Smooth muscle cell (in vitro differentiated cells): ENCODE measurements around the gene CD68. TPM values are rescaled to one million over a fixed set of nuclear protein-coding genes. Genes with fewer than 3 reads are reported as not detected.
A peak's percentile ranks its signal among the peaks of the same experiment; 100 is the strongest.

Experiments used
- DNase-seq: peaks from one replicate; lab custom pipeline; 2025; ENCODE audit not compliant: unreplicated experiment; lab: John Stamatoyannopoulos, UW
- H2AFZ ChIP-seq: fragments of 200-600 bp; sonication (generic); 2 replicates; pipeline ENCODE4 v1.6.0; 2016; ENCODE audit warnings: antibody characterized with exemption, low read depth, mild to moderate bottlenecking
- H3F3A ChIP-seq: fragments of 200-600 bp; sonication (generic); 2 replicates; pipeline ENCODE4 v1.6.0; 2017; ENCODE audit warnings: antibody characterized with exemption, low read depth
- H3K27ac ChIP-seq: fragments of 200-600 bp; sonication (generic); 2 replicates; pipeline ENCODE4 v1.5.1; 2016; ENCODE audit warnings: low read depth, mild to moderate bottlenecking
- H3K27me3 ChIP-seq: fragments of 200-600 bp; sonication (generic); 2 replicates; pipeline ENCODE4 v1.6.1; 2016; ENCODE audit warnings: low read depth, mild to moderate bottlenecking
- H3K36me3 ChIP-seq: fragments of 200-600 bp; sonication (generic); 2 replicates; pipeline ENCODE4 v1.5.1; 2016; ENCODE audit warnings: low read depth
- H3K4me1 ChIP-seq: fragments of 200-600 bp; sonication (generic); 2 replicates; pipeline ENCODE4 v1.5.1; 2016; ENCODE audit warnings: low read depth
- H3K4me2 ChIP-seq: fragments of 200-600 bp; sonication (generic); 2 replicates; pipeline ENCODE4 v1.6.0; 2016; ENCODE audit warnings: mild to moderate bottlenecking
- H3K4me3 ChIP-seq: fragments of 200-600 bp; sonication (generic); 2 replicates; pipeline ENCODE4 v1.5.1; 2016; ENCODE audit warnings: mild to moderate bottlenecking
- H3K79me2 ChIP-seq: fragments of 200-600 bp; sonication (generic); 2 replicates; pipeline ENCODE4 v1.6.0; 2016; ENCODE audit warnings: low read depth, mild to moderate bottlenecking
- H3K9ac ChIP-seq: fragments of 200-600 bp; sonication (generic); 2 replicates; pipeline ENCODE4 v1.6.0; 2016; ENCODE audit warnings: low read depth
- H3K9me3 ChIP-seq: fragments of 200-600 bp; sonication (generic); replicated peaks from 2 replicates; pipeline ENCODE4 v1.5.1; 2016; ENCODE audit warnings: low read depth
- H4K20me1 ChIP-seq: fragments of 200-600 bp; sonication (generic); 2 replicates; pipeline ENCODE4 v1.6.0; 2016; ENCODE audit warnings: low read depth
- WGBS: methylation state at CpG from one replicate; pipeline ENCODE4 v1.1.7; 2016; ENCODE audit warnings: low lambda C conversion rate; 5-methylcytosine and 5-hydroxymethylcytosine counted together
- polyA plus RNA-seq: library from polyadenylated mRNA; unstranded; fragments of >200 nt; fragmentation: Nextera tagmentation; extraction: Ambion mirVana; gene quantifications from 2 replicates; pipeline ENCODE4 v1.2.1, GENCODE V29; 2016
- total RNA-seq: library from RNA; depleted of rRNA; stranded (reverse); fragments of >200 nt; gene quantifications from 2 replicates; pipeline ENCODE4 v1.2.3, GENCODE V29; 2014
- TF ChIP-seq, protein P1 (sequence below): fragments of 200-600 bp; sonication (generic); IDR thresholded peaks from 2 replicates; pipeline ENCODE4 v1.5.1; 2017; ENCODE audit warnings: borderline replicate concordance, mild to moderate bottlenecking, antibody characterized with exemption; ENCODE audit not compliant: insufficient read depth, poor library complexity, severe bottlenecking

CD68 gene
- total and polyA plus RNA-seq, 2 experiments from 2014 or later = 22.7 to 27.5 TPM

DNA sequence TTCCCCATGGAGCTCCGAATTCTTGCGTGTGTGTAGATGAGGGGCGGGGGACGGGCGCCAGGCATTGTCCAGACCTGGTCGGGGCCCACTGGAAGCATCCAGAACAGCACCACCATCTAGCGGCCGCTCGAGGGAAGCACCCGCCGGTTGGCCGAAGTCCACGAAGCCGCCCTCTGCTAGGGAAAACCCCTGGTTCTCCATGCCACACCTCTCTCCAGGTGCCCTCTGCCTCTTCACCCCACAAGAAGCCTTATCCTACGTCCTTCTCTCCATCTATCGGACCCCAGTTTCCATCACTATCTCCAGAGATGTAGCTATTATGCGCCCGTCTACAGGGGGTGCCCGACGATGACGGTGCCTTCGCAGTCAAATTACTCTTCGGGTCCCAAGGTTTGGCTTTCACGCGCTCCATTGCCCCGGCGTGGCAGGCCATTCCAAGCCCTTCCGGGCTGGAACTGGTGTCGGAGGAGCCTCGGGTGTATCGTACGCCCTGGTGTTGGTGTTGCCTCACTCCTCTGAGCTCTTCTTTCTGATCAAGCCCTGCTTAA is 18.3 kb upstream of the CD68 start:
- peak overlapping the region; percentile 88 for H3K27ac ChIP-seq
- H3K27me3 ChIP-seq = no peaks in the 10 kb centered on the region
- peaks cover 5% of the 10 kb centered on the region for H3F3A ChIP-seq
- H3K4me3 ChIP-seq = peak overlapping the region; percentile 97
- peak; percentile 72 for DNase-seq
- H3K4me2 ChIP-seq = peak overlapping the region; percentile 97
- H3K4me1 ChIP-seq = peaks cover 26% of the 10 kb centered on the region
- peak overlapping the region; percentile 89 for H3K9ac ChIP-seq
- WGBS = under 1% methylated on average over 32 of the region's 32 CpGs
- H3K79me2 ChIP-seq = peaks cover 38% of the 10 kb centered on the region
- TF ChIP-seq, protein P1, sequence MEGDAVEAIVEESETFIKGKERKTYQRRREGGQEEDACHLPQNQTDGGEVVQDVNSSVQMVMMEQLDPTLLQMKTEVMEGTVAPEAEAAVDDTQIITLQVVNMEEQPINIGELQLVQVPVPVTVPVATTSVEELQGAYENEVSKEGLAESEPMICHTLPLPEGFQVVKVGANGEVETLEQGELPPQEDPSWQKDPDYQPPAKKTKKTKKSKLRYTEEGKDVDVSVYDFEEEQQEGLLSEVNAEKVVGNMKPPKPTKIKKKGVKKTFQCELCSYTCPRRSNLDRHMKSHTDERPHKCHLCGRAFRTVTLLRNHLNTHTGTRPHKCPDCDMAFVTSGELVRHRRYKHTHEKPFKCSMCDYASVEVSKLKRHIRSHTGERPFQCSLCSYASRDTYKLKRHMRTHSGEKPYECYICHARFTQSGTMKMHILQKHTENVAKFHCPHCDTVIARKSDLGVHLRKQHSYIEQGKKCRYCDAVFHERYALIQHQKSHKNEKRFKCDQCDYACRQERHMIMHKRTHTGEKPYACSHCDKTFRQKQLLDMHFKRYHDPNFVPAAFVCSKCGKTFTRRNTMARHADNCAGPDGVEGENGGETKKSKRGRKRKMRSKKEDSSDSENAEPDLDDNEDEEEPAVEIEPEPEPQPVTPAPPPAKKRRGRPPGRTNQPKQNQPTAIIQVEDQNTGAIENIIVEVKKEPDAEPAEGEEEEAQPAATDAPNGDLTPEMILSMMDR = peak; percentile 63
- H4K20me1 ChIP-seq = no peaks in the 10 kb centered on the region
- H2AFZ ChIP-seq = peak overlapping the region; percentile 97
- H3K9me3 ChIP-seq = no peaks in the 10 kb centered on the region
- peaks cover 9% of the 10 kb centered on the region for H3K36me3 ChIP-seq

DNA sequence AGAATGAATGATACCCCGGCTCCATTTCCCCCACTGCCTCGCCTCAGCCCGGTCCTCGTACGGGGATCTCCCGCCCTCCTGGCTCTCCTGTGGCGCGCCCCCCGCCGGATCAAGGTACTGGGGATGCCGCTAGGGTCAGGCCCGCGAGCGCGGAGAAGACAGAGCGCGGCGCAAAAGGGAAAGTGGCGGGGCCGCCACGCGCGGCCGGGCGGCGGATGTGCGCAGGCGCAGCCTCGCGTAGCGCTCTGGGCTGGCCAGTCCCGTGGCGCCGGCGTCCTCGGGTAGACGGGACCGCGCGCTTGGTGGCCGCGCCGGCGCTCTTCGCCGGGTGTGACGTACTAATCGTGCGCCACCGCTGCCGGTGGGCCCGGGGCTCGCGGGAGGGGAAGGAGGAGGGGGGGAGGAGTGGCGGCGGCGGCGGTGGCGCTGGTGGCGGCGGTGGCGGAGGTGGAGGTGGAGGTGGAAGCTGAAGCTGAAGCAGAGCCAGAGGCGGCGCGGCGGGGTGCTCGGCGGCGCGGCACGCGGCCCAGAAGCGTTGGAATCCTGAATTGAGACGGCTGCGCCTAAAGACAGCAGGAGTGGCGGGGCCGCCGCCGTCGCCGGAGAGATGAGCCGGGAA is 17.7 kb upstream of the CD68 start, which contains the start of gene SENP3:
Gene SENP3 (plus strand): TSS at position 331 of the 619 bp plus-strand sequence. CDS start 1,158 bp downstream, outside the sequence.
- H3K79me2 ChIP-seq = peaks cover 44% of the 10 kb centered on the region
- H3K27ac ChIP-seq = peak within 1 kb of the TSS; percentile 88
- H2AFZ ChIP-seq = peak within 1 kb of the TSS; percentile 97
- WGBS = under 1% methylated on average over 50 of the region's 82 CpGs
- H3K9me3 ChIP-seq = no peaks in the 10 kb centered on the region
- H4K20me1 ChIP-seq = no peaks in the 10 kb centered on the region
- H3F3A ChIP-seq = peaks cover 5% of the 10 kb centered on the region
- H3K4me2 ChIP-seq = peak within 1 kb of the TSS; percentile 97
- H3K27me3 ChIP-seq = no peaks in the 10 kb centered on the region
- peaks cover 9% of the 10 kb centered on the region for H3K36me3 ChIP-seq
- peaks cover 26% of the 10 kb centered on the region for H3K4me1 ChIP-seq
- peak; percentile 82 for DNase-seq
- peak within 1 kb of the TSS; percentile 89 for H3K9ac ChIP-seq
- TF ChIP-seq, protein P1 = no peak
- peak within 1 kb of the TSS; percentile 97 for H3K4me3 ChIP-seq

DNA sequence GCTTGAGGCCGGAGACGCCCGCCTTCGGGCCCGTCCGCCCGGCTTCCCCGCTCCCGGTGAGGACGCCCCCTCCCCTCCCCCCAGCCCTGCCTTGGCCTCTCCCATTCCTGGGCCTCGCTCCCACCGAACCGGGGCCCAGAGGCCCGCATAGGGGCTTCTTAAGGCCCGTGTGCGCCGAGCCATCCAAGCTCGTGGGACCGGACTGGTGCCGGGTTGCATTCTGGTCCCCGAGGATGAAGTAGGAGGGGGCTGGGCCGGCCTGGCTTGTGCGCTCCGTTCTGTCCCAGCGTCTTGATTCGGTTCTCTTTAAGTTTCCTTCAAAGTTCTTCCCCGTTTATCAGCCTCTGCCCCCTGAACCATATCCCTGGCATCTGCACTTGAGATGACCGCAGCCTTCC is 17.2 kb upstream of the CD68 start:
- Histone ChIP-seq H3K9me3 (no peaks in the 10 kb centered on the region), H2AFZ (peak overlapping the region; percentile 72), H3K79me2 (peaks cover 49% of the 10 kb centered on the region), H3K4me2 (peak overlapping the region; percentile 97), H3K27me3 (no peaks in the 10 kb centered on the region), H3K9ac (peak overlapping the region; percentile 89), H3F3A (peaks cover 5% of the 10 kb centered on the region), H3K4me3 (peak overlapping the region; percentile 97), H3K27ac (peak overlapping the region; percentile 88), H4K20me1 (no peaks in the 10 kb centered on the region), H3K4me1 (peaks cover 26% of the 10 kb centered on the region), H3K36me3 (peaks cover 9% of the 10 kb centered on the region)
- TF ChIP-seq, protein P1 = no peak
- WGBS = 2% methylated on average over 14 of the region's 28 CpGs
- no peak for DNase-seq
